PC-3 (cell line): ENCODE results near the gene EXOSC10. TPM values are rescaled to one million over a fixed set of nuclear protein-coding genes. Genes with fewer than 3 reads are reported as not detected.

Experiments used
- ATAC-seq: fragments of 200-7000 bp; cut with Tn5 transposase; 2 replicates; pipeline ENCODE4 v1.9.1; 2020; ENCODE audit warnings: mild to moderate bottlenecking, moderate library complexity
- BruUV-seq: library from RNA; stranded (reverse); fragments of 400-500 nt; replicated peaks from 2 replicates; lab custom pipeline; 2021; lab: Mats Ljungman, UMichigan
- CTCF ChIA-PET: fragments of 300-600 bp; sonication (Branson Sonifier 250); formaldehyde crosslinking; loops from one replicate; lab custom pipeline; 2022; ENCODE audit warnings: antibody characterized with exemption; lab: Charles Lee
- POLR2A ChIA-PET: fragments of 300-600 bp; sonication (Branson Sonifier 250); formaldehyde crosslinking; loops from one replicate; lab custom pipeline; 2022; ENCODE audit warnings: antibody characterized with exemption; ENCODE audit not compliant: unreplicated experiment; lab: Charles Lee
- DNase-seq: peaks from one replicate; pipeline ENCODE4 v3.0.0-alpha.2; 2015
- H2AFZ ChIP-seq: fragments of 300-600 bp; sonication (generic); 2 replicates; pipeline ENCODE4 v1.6.0; 2016; ENCODE audit warnings: antibody characterized with exemption, low read length
- H3F3A ChIP-seq: fragments of 300-600 bp; sonication (generic); one replicate; pipeline ENCODE4 v1.6.0; 2017; ENCODE audit warnings: antibody characterized with exemption, low read length, control low read depth, mild to moderate bottlenecking; ENCODE audit not compliant: unreplicated experiment
- H3K27ac ChIP-seq: fragments of 300-600 bp; sonication (generic); 2 replicates; pipeline ENCODE4 v1.5.1; 2016; ENCODE audit warnings: mild to moderate bottlenecking, low read length
- H3K27me3 ChIP-seq: fragments of 300-600 bp; sonication (generic); 2 replicates; pipeline ENCODE4 v1.6.1; 2016; ENCODE audit warnings: low read length, mixed read lengths
- H3K36me3 ChIP-seq: fragments of 300-600 bp; sonication (generic); 2 replicates; pipeline ENCODE4 v1.6.1; 2016; ENCODE audit warnings: low read depth, mixed run types, low read length, mixed read lengths
- H3K4me1 ChIP-seq: fragments of 300-600 bp; sonication (generic); 2 replicates; pipeline ENCODE4 v1.5.1; 2016; ENCODE audit warnings: low read length; ENCODE audit not compliant: insufficient read depth
- H3K4me2 ChIP-seq: fragments of 300-600 bp; sonication (generic); 2 replicates; pipeline ENCODE4 v1.6.0; 2016; ENCODE audit warnings: low read length
- H3K4me3 ChIP-seq: fragments of 300-600 bp; sonication (generic); 2 replicates; pipeline ENCODE4 v1.5.1; 2016; ENCODE audit warnings: mild to moderate bottlenecking, low read length, mixed read lengths
- H3K79me2 ChIP-seq: fragments of 300-600 bp; sonication (generic); 2 replicates; pipeline ENCODE4 v1.6.1; 2017; ENCODE audit warnings: low read length, mixed read lengths
- H3K9ac ChIP-seq: fragments of 300-600 bp; sonication (generic); 2 replicates; pipeline ENCODE4 v1.6.0; 2016; ENCODE audit warnings: mild to moderate bottlenecking, low read length
- H3K9me2 ChIP-seq: fragments of 300-600 bp; sonication (generic); replicated peaks from 2 replicates; pipeline ENCODE4 v1.6.1; 2016; ENCODE audit warnings: mixed run types, low read length, mixed read lengths
- H3K9me3 ChIP-seq: fragments of 300-600 bp; sonication (generic); 2 replicates; pipeline ENCODE4 v1.6.1; 2016; ENCODE audit warnings: low read length, mixed read lengths
- H4K20me1 ChIP-seq: fragments of 300-600 bp; sonication (generic); 2 replicates; pipeline ENCODE4 v1.6.1; 2016; ENCODE audit warnings: low read length, mixed read lengths
- EZH2 ChIP-seq: fragments of 300-600 bp; sonication (generic); IDR thresholded peaks from one replicate; pipeline ENCODE4 v1.6.1; 2017; ENCODE audit warnings: antibody characterized with exemption, mild to moderate bottlenecking, low read length; ENCODE audit not compliant: unreplicated experiment
- EZH2phosphoT487 ChIP-seq: fragments of 300-600 bp; sonication (generic); IDR thresholded peaks from 2 replicates; pipeline ENCODE4 v1.6.1; 2018; ENCODE audit warnings: mild to moderate bottlenecking, antibody characterized with exemption, low read length, borderline replicate concordance
- intact Hi-C: fragments of 100-400 bp; cut with micrococcal nuclease; formaldehyde crosslinking; loops from 2 replicates; pipeline ENCODE4 v1.9.0; 2023
- total RNA-seq: library from RNA; depleted of rRNA; stranded (reverse); fragments of >200 nt; gene quantifications from 2 replicates; pipeline ENCODE4 v1.2.3, GENCODE V29; 2014
- TF ChIP-seq, protein P1 (sequence below): fragments of 300-600 bp; sonication (generic); conservative IDR thresholded peaks from 2 replicates; pipeline ENCODE4 v1.5.1; 2017; ENCODE audit warnings: antibody characterized with exemption, low read depth, mild to moderate bottlenecking, low read length

The EXOSC10 gene
- total RNA-seq, 1 experiment from 2014 or later = 96.3 TPM

GRCh38 chr1:11138029-11138428 is 38.4 kb upstream of the EXOSC10 start:
- no peaks in the 10 kb centered on the region for H3K27me3 ChIP-seq
- no peaks in the 10 kb centered on the region for H3F3A ChIP-seq
- no peaks in the 10 kb centered on the region for H3K79me2 ChIP-seq
- H3K9me3 ChIP-seq = no peaks in the 10 kb centered on the region
- no TSS peak for BruUV-seq
- no peak for TF ChIP-seq EZH2phosphoT487
- TF ChIP-seq, protein P1, sequence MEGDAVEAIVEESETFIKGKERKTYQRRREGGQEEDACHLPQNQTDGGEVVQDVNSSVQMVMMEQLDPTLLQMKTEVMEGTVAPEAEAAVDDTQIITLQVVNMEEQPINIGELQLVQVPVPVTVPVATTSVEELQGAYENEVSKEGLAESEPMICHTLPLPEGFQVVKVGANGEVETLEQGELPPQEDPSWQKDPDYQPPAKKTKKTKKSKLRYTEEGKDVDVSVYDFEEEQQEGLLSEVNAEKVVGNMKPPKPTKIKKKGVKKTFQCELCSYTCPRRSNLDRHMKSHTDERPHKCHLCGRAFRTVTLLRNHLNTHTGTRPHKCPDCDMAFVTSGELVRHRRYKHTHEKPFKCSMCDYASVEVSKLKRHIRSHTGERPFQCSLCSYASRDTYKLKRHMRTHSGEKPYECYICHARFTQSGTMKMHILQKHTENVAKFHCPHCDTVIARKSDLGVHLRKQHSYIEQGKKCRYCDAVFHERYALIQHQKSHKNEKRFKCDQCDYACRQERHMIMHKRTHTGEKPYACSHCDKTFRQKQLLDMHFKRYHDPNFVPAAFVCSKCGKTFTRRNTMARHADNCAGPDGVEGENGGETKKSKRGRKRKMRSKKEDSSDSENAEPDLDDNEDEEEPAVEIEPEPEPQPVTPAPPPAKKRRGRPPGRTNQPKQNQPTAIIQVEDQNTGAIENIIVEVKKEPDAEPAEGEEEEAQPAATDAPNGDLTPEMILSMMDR = no peak
- TF ChIP-seq EZH2 = no peak
- H4K20me1 ChIP-seq = no peaks in the 10 kb centered on the region
- H3K36me3 ChIP-seq = peaks cover 26% of the 10 kb centered on the region
- no peaks in the 10 kb centered on the region for H3K9me2 ChIP-seq
- H2AFZ ChIP-seq = no peak overlapping the region
- no peak overlapping the region for H3K4me2 ChIP-seq
- H3K4me3 ChIP-seq = no peak overlapping the region
- ChIA-PET CTCF (no interaction called here), POLR2A (no interaction called here)
- H3K27ac ChIP-seq = peak overlapping the region; percentile 69
- H3K9ac ChIP-seq = no peak overlapping the region
- peaks cover 47% of the 10 kb centered on the region for H3K4me1 ChIP-seq
- DNase-seq (no peak), ATAC-seq (no peak)
- intact Hi-C loops = no loop called here

DNA sequence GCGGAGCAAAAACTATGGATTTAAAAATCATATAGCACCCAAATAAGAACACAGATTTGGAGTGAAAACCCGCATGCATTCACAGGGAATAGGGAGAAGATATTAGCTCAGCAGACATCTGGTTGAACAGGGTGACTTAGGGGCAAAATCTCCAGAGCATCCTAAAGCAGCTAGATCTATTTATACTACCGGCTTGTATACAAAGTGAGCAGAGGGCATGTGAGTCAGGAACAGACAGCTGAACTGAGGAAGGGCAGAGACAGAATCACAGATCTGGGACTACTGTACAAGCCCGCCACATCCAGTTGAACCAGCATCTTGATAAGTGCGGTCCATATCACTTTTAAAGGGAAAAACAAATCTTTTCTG is 35.2 kb upstream of the EXOSC10 start:
- H3K36me3 ChIP-seq = peaks cover 45% of the 10 kb centered on the region

More for the DNA sequence above, 35.2 kb upstream of the EXOSC10 start:
- no peaks in the 10 kb centered on the region for H3K79me2 ChIP-seq
- H3F3A ChIP-seq = no peaks in the 10 kb centered on the region
- peak overlapping the region; percentile 41 for H3K4me2 ChIP-seq
- CTCF ChIA-PET = no interaction called here
- DNase-seq = no peak
- POLR2A ChIA-PET = interaction anchor here (0.6 kb wide), 1 partner anchor 228 kb away, joined by 4 read pairs; no protein-coding TSS in a partner anchor
- H4K20me1 ChIP-seq = no peaks in the 10 kb centered on the region
- peaks cover 47% of the 10 kb centered on the region for H3K4me1 ChIP-seq
- H3K9me2 ChIP-seq = no peaks in the 10 kb centered on the region
- TF ChIP-seq, protein P1 = no peak
- TF ChIP-seq EZH2 = no peak
- TF ChIP-seq EZH2phosphoT487 = no peak
- intact Hi-C loops = loop anchor here (1.0 to 2.0 kb wide), 4 partner anchors 12 to 45 kb away; partner anchors contain the start of gene EXOSC10
- peak overlapping the region; percentile 21; the same call in 1 of the 2 replicates for H3K9ac ChIP-seq
- peak overlapping the region; percentile 15; the same call in 1 of the 2 replicates for H3K4me3 ChIP-seq
- no TSS peak for BruUV-seq
- no peak overlapping the region for H2AFZ ChIP-seq
- H3K27me3 ChIP-seq = no peaks in the 10 kb centered on the region
- H3K27ac ChIP-seq = peak overlapping the region; percentile 86
- ATAC-seq = peak; percentile 51
- no peaks in the 10 kb centered on the region for H3K9me3 ChIP-seq
